Motor neuron (in vitro differentiated cells): Measurements from ENCODE around the gene SLC66A1. TPM values are rescaled to one million over a fixed set of nuclear protein-coding genes. Genes with fewer than 3 reads are reported as not detected.

Experiments
- ATAC-seq, 8 experiments: fragments of 200-7000 bp; cut with Tn5 transposase; replicated peaks in 6 of 8; 2 replicates each; pipeline ENCODE4 v1.8.0; 2021; ENCODE audit warnings: mild to moderate bottlenecking in 8 of 8, moderate library complexity in 8 of 8
- H3K27ac ChIP-seq, 2 donors: fragments of 250-450 bp; sonication (Bioruptor Pico); 2 replicates each; pipeline ENCODE4 v1.9.0; 2021; ENCODE audit warnings: antibody characterized with exemption in 2 of 2, mild to moderate bottlenecking in 2 of 2, moderate library complexity in 1 of 2
- H3K4me1 ChIP-seq, 2 donors: fragments of 250-450 bp; sonication (Bioruptor Pico); replicated peaks in 1 of 2; 2 replicates each; pipeline ENCODE4 v1.6.1; 2021; ENCODE audit warnings: antibody characterized with exemption in 2 of 2, mild to moderate bottlenecking in 2 of 2, moderate library complexity in 1 of 2
- H3K4me3 ChIP-seq, 5 donors: fragments of 250-450 bp; sonication (Bioruptor Pico); 2 replicates each; pipeline ENCODE4 v1.9.0; 2021; ENCODE audit warnings: antibody characterized with exemption in 5 of 5, mild to moderate bottlenecking in 5 of 5, moderate library complexity in 4 of 5
- WGBS, 10 experiments: fragments of 450-650 bp; shearing (Covaris generic); methylation state at CpG; one replicate each; pipeline ENCODE4 v1.0.0; 2022; 5-methylcytosine and 5-hydroxymethylcytosine counted together
- in situ Hi-C, 9 experiments: fragments of 400-800 bp; cut with MboI; loops; one replicate each; pipeline ENCODE4 v1.15.0; 2021; ENCODE audit warnings: low sequenced_read_pairs in 9 of 9, low pct_unique_long_range_greater_than_20kb in 2 of 9; ENCODE audit not compliant: unreplicated experiment in 9 of 9
- total RNA-seq, 8 experiments: library from RNA; unstranded; fragments of 300-600 nt; gene quantifications; 2 replicates each; pipeline versions ENCODE4 v1.2.3 to v1.2.4, GENCODE V29; 2022

Gene SLC66A1
- total RNA-seq, 8 experiments from 2014 or later = 11.2 to 30.1 (median 15.5) TPM

DNA sequence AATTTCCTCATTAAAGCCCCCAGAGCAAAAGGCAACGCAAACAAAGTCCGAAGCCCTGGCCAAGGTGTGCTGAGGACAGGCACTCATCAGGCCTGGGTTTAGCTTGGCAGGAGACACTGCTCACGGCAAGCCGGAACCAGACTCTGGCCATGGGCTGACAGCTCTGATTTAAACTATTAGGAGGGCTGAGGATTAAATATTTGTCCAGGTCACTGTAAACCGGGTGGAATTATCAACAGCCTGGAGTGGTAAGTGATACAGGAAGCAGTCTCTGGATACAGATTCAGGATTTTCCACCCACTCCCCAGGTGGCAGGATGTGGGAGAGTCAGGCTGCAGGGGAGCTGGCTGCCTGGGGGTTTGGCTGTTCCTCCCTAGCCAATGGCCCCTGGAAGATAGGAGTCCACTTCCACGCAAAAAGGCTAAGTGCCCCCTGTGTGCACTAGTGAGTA is 42.4 kb downstream of the SLC66A1 start:
- peak in 1 of 8 experiments; percentile 12 for ATAC-seq
- WGBS, 10 experiments = 80 to 98% (median 91%) methylated on average over 1 to 6 of the region's 6 CpGs; no CpG with 5 or more reads in 3 of the 10 experiments
- in situ Hi-C loops = no loop called here
- Histone ChIP-seq H3K4me3 (no peak overlapping the region), H3K4me1 (peaks cover 0 to 13% of the 10 kb centered on the region in 2 donors), H3K27ac (no peak overlapping the region)

DNA sequence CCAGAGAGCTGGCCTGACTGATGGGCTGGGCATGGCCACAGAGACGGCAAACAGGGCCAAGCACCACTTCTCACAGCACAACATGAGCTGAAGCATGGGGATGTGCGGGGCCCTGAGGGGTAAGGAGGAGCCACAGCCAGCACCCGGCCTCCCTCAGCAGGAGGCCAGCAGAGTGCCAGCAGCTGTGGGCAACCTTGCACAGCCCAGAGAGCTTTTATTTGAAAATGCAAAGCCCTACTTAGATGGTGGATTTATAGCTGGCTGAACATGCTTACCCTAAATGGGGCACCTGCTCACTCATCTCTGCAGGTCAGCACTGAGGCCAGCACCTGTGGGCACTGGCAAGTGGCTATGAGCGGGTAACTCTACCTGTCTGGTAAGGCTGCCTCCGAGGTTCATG is 44.1 kb downstream of the SLC66A1 start:
- in situ Hi-C loops = no loop called here
- 80 to 100% (median 83%) methylated on average over 1 to 4 of the region's 5 CpGs; no CpG with 5 or more reads in 3 of the 10 experiments for WGBS, 10 experiments
- Histone ChIP-seq H3K4me1 (peaks cover 0 to 18% of the 10 kb centered on the region in 2 donors), H3K4me3 (no peak overlapping the region), H3K27ac (no peak overlapping the region)
- no peak for ATAC-seq

DNA sequence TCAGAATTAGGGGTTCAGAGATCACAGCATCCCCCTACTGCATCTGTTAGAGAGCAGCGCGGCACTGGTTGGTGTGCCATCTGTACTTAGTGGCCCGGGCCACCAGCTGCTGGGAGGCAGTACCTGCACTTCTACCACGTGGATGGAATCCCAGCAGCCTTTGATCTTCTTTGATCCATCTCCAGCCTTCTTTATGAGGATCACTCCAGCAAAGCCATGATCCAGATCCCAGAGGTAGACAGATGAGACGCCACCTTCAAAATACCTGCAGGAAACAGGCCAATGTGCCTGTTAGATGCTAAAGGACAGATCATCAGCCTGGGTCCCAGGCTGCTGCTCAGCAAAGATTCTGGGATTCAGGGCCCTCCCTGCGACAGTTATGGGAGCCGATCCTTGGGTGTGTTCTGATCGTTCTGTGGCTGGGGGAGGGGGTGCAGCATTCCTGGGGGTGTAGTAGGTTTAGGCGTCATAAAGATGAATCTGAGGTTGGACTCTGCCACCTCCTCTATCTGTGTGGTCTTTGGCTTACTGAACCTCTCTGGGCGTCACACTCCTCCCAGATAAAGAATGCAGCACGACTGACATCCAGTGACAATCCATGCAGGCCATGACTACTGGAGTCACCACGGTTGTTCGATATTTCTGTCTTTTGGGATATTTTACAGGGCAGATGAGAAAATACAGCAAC is 45.3 kb downstream of the SLC66A1 start:
- no peak overlapping the region for H3K27ac ChIP-seq
- H3K4me1 ChIP-seq = peaks cover 0 to 28% of the 10 kb centered on the region in 2 donors
- WGBS, 10 experiments = 56 to 100% (median 91%) methylated on average over 2 to 8 of the region's 13 CpGs; no CpG with 5 or more reads in 2 of the 10 experiments
- in situ Hi-C loops = no loop called here
- no peak for ATAC-seq
- no peak overlapping the region for H3K4me3 ChIP-seq

DNA sequence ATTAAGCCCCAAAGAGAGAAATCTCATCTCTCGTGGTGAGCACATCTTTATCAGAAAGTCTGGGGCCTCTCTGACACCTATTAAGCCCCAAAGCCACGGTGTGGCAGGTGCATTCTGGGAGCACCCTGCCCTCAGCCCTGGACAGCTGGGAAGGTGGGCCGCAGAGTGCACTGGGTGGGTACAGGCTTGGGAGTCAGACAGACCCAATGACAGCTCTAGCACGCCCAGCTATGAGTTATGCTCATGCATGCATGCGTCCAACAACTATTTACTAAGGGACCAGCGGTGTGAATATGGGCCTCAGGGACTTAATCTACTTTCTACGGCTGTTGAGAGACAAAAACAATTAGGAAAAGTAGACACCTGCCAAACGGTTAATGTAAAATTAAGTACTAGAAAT is 46.6 kb downstream of the SLC66A1 start:
- WGBS, 10 experiments = 20 to 80% (median 63%) methylated on average over 1 to 7 of the region's 8 CpGs; no CpG with 5 or more reads in 1 of the 10 experiments
- peak in 6 of 8 experiments; percentile 36 to 84 (median 76) for ATAC-seq
- Histone ChIP-seq H3K27ac (no peak overlapping the region), H3K4me1 (peaks cover 0 to 28% of the 10 kb centered on the region in 2 donors), H3K4me3 (no peak overlapping the region)
- in situ Hi-C loops = no loop called here

DNA sequence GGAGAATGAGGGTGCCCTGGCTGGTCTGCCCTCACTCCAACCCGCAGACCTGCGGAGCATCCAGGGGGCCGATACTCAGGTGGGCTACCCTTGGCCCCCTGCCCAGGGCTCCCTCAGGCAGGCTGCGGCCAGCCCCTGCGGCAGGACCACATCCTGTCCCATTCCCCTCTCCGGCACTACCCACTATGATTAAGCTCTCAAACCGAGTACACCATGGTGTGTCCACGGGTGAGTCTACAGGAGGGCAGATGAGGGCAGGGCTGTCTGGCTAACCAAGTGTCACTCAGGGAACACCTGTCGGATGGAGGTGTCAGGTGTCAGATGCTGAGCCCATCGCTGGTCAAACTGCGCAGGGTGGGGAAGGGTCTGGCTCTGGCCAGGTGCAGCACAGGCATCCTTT is 47.2 kb downstream of the SLC66A1 start:
- ATAC-seq = peak in 2 of 8 experiments; percentile 8 to 11
- no peak overlapping the region for H3K27ac ChIP-seq
- peaks cover 0 to 28% of the 10 kb centered on the region in 2 donors for H3K4me1 ChIP-seq
- in situ Hi-C loops = no loop called here
- 80 to 100% (median 100%) methylated on average over 1 to 8 of the region's 11 CpGs; no CpG with 5 or more reads in 2 of the 10 experiments for WGBS, 10 experiments
- H3K4me3 ChIP-seq = no peak overlapping the region

DNA sequence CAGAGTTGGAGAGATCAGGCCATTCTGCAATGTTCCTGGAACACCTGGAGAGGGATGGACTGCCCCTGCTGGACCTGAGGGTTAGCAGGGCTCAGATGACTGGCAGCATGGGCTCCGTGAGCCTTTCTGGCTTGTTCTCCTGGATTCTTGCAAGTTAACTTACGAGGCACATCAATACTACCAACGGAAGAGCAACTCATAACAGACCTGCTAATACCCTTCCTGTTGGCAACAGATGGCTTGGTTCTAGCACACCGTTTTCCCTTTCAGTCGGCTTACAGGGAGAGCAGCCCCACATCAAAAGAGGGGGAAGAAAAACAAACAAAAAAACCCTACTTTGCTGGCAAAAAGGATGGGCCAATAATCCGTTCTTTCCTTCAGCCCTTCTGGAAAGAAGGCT is 47.9 kb downstream of the SLC66A1 start:
- Histone ChIP-seq H3K4me1 (peaks cover 0 to 28% of the 10 kb centered on the region in 2 donors), H3K4me3 (no peak overlapping the region), H3K27ac (no peak overlapping the region)
- 56 to 100% (median 87%) methylated on average over 2 to 6 of the region's 6 CpGs; no CpG with 5 or more reads in 1 of the 10 experiments for WGBS, 10 experiments
- in situ Hi-C loops = no loop called here
- no peak for ATAC-seq

DNA sequence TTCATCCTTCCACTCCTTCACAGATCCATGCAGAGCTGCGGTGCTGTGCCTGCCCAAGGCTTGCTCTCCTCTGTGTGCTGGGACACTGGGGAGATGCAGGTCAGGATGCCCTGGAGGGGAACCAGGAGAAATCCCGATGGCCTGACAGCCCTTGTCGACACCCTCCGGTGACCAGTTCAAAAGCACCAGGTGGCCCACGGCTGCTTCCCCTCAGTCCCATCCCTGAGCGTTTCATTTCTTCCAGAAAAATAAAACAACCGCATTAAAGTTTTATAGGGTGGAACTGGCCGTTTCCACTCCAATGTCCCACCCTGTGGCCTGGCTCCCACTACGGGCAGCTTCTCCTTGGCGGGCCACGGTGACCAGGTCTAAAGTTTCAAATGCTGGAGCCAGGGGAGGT is 48.3 kb downstream of the SLC66A1 start:
- no peak for ATAC-seq

DNA sequence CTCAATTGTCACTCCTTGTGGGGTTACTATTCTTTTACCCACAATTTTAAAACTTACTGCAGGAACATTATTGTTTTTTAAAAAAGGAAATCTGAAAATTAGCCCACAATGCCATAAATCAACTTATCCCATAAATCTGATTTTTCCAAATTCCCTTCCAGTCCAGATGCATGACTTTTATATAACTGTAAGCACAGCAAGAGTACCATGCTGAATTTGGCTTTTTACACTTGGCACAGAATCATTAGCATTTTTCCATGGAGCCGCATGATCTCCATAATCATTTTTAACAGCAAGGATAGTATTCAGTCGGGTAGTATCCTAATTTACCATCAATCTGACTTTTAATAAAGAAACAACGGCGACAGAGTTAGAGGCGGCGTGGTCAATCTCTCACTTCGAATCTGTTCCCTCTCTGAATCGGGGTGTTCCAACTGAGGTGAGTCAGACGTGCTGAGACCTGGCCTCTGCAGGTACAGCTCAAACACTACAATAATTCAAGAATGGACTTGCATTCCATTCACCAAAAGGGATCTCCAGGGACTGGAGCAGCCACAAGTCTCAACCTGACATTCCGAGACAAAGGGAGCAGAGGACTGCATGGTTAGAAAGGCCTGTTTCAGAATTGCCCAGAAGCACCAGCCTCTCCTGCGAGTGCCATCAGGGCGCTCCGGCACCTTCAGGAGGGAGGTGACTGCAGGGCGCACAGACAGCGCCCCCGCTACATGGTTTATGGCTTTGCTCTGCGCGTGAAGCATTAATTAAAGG is 48.9 kb downstream of the SLC66A1 start:
- 14 to 92% (median 83%) methylated on average over 1 to 16 of the region's 18 CpGs for WGBS, 10 experiments
- in situ Hi-C loops = no loop called here
- no peak overlapping the region for H3K4me3 ChIP-seq
- H3K4me1 ChIP-seq = peaks cover 0 to 28% of the 10 kb centered on the region in 2 donors
- H3K27ac ChIP-seq = peak overlapping the region in 1 of 2 donors; percentile 11
- peak in 3 of 8 experiments; percentile 20 to 55 (median 28) for ATAC-seq

More for the DNA sequence above, 48.3 kb downstream of the SLC66A1 start:
- Histone ChIP-seq H3K4me1 (peaks cover 0 to 28% of the 10 kb centered on the region in 2 donors), H3K27ac (no peak overlapping the region), H3K4me3 (no peak overlapping the region)
- 43 to 94% (median 88%) methylated on average over 2 to 11 of the region's 11 CpGs; no CpG with 5 or more reads in 1 of the 10 experiments for WGBS, 10 experiments
- in situ Hi-C loops = no loop called here

DNA sequence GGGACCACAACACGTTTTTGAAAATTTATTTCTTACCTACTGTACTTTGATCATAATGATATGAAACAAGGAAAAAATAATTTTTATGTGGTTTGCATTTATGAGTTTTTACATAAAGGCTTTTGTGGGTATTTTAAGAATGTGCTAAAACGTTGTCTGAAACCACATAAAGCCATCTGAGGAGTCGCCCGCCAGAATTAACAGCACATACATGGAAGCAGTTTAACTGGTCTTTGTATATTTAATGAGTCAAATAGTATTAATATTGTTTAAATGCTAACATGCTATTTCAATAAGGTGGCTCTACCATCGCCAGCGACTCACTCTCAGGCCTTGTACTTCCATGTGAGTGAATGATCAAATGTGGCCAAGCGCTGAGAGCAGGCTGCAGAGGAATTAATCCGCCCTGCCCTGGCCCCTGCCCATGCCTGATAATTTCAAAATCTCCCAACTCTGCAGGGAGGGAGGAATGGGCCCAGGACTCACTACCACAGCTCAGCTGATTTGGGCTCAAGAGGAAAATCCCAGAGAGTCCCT is 49.6 kb downstream of the SLC66A1 start:
- WGBS, 10 experiments = 11 to 91% (median 74%) methylated on average over 1 to 8 of the region's 8 CpGs
- H3K4me3 ChIP-seq = no peak overlapping the region
- peaks cover 0 to 28% of the 10 kb centered on the region in 2 donors for H3K4me1 ChIP-seq
- in situ Hi-C loops = no loop called here
- ATAC-seq = peak in 5 of 8 experiments; percentile 24 to 50 (median 37)
- peak overlapping the region in 1 of 2 donors; percentile 53 for H3K27ac ChIP-seq

DNA sequence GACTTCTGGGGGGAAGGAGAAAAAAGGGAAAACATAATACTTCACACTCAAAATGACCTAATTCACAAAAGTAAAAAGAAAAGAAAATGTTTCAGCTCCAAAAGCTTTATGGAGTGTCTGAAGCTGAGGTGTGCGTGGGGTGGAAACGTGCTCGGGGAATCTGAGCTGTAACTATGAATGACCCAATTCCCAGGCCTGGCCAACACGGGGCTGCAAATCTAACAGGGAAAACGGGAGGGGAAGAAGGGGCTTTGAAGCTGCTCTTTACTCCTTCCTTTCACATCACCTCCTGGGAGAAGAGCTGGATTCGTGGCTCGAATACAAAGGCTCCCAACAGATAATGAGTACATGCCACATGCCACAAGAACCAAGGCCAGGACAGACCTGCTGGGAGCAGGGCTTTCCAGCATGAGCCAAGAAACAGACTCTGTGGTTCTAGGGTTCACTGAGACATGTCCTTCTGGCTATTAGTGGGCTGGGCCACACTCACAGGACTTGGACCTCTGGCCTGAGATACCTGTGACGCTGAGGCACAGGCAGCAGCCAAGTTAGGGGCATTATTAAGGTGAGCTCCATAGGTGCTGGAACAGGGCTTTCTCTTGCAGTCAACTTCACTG is 51.5 kb downstream of the SLC66A1 start:
- ATAC-seq = no peak
- H3K4me1 ChIP-seq = peaks cover 0 to 21% of the 10 kb centered on the region in 2 donors
- in situ Hi-C loops = no loop called here
- WGBS, 10 experiments = 17 to 100% (median 71%) methylated on average over 1 to 8 of the region's 8 CpGs; no CpG with 5 or more reads in 1 of the 10 experiments
- H3K27ac ChIP-seq = no peak overlapping the region
- no peak overlapping the region for H3K4me3 ChIP-seq

DNA sequence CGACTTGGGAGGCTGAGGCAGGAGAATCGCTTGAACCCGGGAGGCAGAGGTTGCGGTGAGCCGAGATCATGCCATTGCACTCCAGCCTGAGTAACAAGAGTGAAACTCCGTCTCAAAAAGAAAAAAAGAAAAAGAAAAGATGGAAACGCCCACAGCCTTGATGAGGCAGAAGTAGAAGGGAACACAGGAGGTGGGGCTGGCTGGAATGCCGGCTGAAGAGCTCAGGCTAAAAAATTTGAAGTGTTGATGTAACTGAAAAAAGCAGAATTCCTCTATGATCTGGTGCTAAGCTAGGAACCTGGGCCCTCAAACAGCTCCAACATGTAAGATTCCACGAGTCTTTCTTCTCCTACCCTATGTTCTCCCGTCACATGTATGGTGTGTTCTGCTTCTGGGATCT is 53.6 kb downstream of the SLC66A1 start:
- in situ Hi-C loops = no loop called here
- H3K4me3 ChIP-seq = no peak overlapping the region
- H3K4me1 ChIP-seq = peaks cover 0 to 15% of the 10 kb centered on the region in 2 donors
- H3K27ac ChIP-seq = no peak overlapping the region
- peak in 1 of 8 experiments; percentile 20 for ATAC-seq
- 59 to 96% (median 84%) methylated on average over 3 to 10 of the region's 10 CpGs; no CpG with 5 or more reads in 2 of the 10 experiments for WGBS, 10 experiments

DNA sequence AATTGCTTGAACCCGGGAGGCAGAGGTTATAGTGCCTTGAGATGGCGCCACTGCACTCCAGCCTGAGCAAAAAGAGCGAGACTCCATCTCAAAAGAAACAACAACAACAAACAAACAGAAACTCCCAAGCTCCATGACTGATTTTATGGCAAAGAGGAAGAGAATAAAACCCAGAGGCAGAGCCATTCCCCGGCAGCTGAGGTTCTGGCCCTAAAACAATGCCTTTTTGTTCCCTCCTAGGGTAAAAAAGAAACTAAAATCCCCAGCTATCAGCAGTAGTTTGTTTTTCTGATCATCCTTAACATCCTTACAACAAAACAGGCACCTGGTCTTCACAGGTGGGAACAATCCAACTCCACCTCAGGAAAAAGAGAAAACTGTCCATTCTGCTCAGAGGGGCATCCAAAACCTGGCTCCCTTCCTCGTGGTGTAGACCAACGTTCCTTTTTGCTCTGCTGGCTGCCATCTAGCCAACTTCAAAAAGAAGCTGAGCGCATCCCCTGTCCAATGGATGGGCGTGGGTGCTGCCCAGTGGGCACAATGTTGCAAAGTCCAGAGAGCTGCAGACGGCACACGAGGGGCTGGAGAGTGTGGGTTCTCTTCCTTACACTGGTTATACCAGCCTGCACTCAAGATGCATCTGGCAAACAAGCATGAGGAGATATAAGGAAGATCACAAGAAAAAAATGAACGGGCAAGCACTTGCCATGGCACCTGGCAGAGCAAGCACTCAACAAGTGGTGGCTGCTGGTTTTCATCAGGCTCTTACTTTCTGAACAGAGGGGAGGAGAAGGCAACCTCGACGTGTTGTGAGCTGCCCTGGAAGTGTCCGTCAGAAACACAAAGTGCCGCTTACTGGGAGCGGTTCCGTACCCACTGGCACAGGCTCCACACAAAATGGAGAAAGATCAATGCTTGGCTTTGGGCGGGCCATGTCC is 54.7 kb downstream of the SLC66A1 start:
- WGBS, 10 experiments = 75 to 100% (median 91%) methylated on average over 2 to 17 of the region's 18 CpGs; no CpG with 5 or more reads in 3 of the 10 experiments
- in situ Hi-C loops = no loop called here
- no peak for ATAC-seq
- Histone ChIP-seq H3K27ac (no peak overlapping the region), H3K4me3 (no peak overlapping the region), H3K4me1 (peaks cover 0 to 4% of the 10 kb centered on the region in 2 donors)
